SU-DHL-6 (cell line): ENCODE data around the gene FRAS1.

Source experiments
- CTCF ChIP-seq: fragments of 200-600 bp; sonication (generic); IDR thresholded peaks from one replicate; pipeline ENCODE4 v1.5.1; 2017; ENCODE audit warnings: antibody characterized with exemption, mild to moderate bottlenecking, low read length, moderate library complexity; ENCODE audit not compliant: insufficient read depth, poor library complexity, severe bottlenecking
- EZH2phosphoT487 ChIP-seq: fragments of 200-600 bp; sonication (generic), shearing (Covaris generic); conservative IDR thresholded peaks from 2 replicates; pipeline ENCODE4 v1.6.1; 2018; ENCODE audit warnings: mild to moderate bottlenecking, antibody characterized with exemption, low read length, moderate library complexity, mixed read lengths

DNA sequence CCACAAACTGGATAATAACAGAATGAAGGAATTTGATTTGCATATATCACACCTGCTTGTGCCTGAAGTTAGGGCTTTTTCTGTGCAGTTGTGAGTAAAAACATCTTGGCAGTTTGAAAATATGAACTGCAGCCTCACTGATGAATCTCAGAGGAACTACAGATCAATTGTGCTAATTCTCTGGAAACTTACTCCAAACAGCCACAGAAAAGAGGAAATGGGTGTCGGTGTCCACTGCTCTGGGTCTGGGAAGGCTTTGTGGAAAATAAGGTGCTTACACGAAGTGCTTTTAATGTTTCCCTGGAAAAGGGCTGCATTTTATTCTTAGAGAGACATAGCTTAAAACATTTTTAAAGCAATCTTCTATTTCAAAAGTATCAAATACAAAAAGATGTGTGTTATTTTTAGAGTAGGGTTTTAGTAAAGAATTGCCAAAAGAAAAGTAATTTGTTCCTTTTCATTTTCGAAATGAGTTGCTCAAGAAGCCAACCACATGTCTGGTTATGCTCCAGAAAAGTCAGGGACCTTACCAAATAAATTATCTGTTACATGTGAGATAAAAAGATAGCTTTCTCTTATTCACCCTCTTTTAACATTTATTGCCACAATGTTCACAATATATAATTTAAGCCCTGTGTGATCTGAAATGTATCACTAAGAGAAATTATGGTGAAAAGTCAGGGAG is 240.1 kb downstream of the FRAS1 start:
- TF ChIP-seq CTCF (no peak), EZH2phosphoT487 (no peak)
